Activated CD8-positive, alpha-beta T cell treated with anti-CD3 and anti-CD28 coated beads for 36 hours (primary cell): ENCODE results near the gene PPFIA2. TPM values are rescaled to one million over a fixed set of nuclear protein-coding genes. Genes with fewer than 3 reads are reported as not detected.

Experiments
- ATAC-seq: fragments of 200-7000 bp; cut with Tn5 transposase; one replicate; pipeline ENCODE4 v1.10.0; 2021; ENCODE audit warnings: mild to moderate bottlenecking, moderate library complexity
- CTCF ChIA-PET: fragments of 350-600 bp; sonication (Branson Sonifier 250); formaldehyde crosslinking; loops from one replicate; lab custom pipeline; 2021; ENCODE audit warnings: antibody characterized with exemption; lab: Charles Lee
- POLR2A ChIA-PET: fragments of 350-600 bp; sonication (Branson Sonifier 250); formaldehyde crosslinking; loops from one replicate; lab custom pipeline; 2021; ENCODE audit warnings: antibody characterized with exemption; lab: Charles Lee
- DNase-seq: peaks from one replicate; pipeline ENCODE4 v3.0.0-alpha.2; 2020
- H3K27ac Mint-ChIP-seq: one replicate; pipeline ENCODE4 v1.8.0; 2021; ENCODE audit warnings: mild to moderate bottlenecking, mixed read lengths
- H3K27me3 Mint-ChIP-seq: one replicate; pipeline ENCODE4 v1.8.0; 2021; ENCODE audit warnings: mixed read lengths
- H3K36me3 Mint-ChIP-seq: one replicate; pipeline ENCODE4 v1.8.0; 2021; ENCODE audit warnings: low read depth, mixed read lengths
- H3K4me1 Mint-ChIP-seq: one replicate; pipeline ENCODE4 v1.8.0; 2021; ENCODE audit warnings: low read depth, mixed read lengths
- H3K4me3 Mint-ChIP-seq: one replicate; pipeline ENCODE4 v1.8.0; 2021; ENCODE audit warnings: mild to moderate bottlenecking, moderate library complexity, mixed read lengths
- H3K9me3 Mint-ChIP-seq: one replicate; pipeline ENCODE4 v1.8.0; 2021; ENCODE audit warnings: mixed read lengths
- CTCF ChIP-seq: fragments of 200-600 bp; IDR thresholded peaks from one replicate; pipeline ENCODE4 v1.8.0; 2022; ENCODE audit warnings: antibody characterized with exemption, mild to moderate bottlenecking
- intact Hi-C: fragments of 100-400 bp; cut with micrococcal nuclease; formaldehyde crosslinking; loops from one replicate; pipeline ENCODE4 v1.10.0; 2022
- total RNA-seq, 2 experiments: library from RNA; stranded (reverse); gene quantifications; one replicate each; pipeline ENCODE4 v1.2.3, GENCODE V29; 2021

Gene PPFIA2
- total RNA-seq, 2 experiments from 2014 or later, result not detected

DNA sequence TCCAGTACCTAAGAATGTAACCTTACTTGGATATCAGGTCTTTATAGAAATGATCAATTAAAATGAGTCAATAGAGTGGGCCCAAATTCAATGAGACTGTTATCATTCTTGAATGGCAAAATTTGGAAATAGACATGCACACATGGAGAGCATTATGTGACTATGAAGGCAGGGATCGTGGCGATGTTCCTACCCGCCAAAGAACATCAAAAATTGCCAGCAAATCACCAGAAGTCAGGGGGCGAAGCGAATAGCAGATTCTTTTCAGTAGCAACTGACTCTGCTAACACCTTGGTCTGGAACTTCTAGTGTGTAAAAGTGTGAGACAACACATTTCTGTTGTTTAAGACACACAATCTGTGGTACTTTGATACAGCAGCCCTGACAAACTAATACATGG lies 488.8 kb downstream of the PPFIA2 start:
- no peak overlapping the region for H3K27ac Mint-ChIP-seq
- H3K4me3 Mint-ChIP-seq, result no peak overlapping the region
- ATAC-seq (no peak), DNase-seq (no peak)
- H3K27me3 Mint-ChIP-seq, result no peaks in the 10 kb centered on the region
- intact Hi-C loops, result no loop called here
- no peaks in the 10 kb centered on the region for H3K9me3 Mint-ChIP-seq
- H3K36me3 Mint-ChIP-seq, result no peaks in the 10 kb centered on the region
- no peak for TF ChIP-seq CTCF
- ChIA-PET POLR2A (no interaction called here), CTCF (interaction anchor here (0.7 kb wide), 1 partner anchor 26 kb away, joined by 3 read pairs; no protein-coding TSS in a partner anchor)
- no peaks in the 10 kb centered on the region for H3K4me1 Mint-ChIP-seq

DNA sequence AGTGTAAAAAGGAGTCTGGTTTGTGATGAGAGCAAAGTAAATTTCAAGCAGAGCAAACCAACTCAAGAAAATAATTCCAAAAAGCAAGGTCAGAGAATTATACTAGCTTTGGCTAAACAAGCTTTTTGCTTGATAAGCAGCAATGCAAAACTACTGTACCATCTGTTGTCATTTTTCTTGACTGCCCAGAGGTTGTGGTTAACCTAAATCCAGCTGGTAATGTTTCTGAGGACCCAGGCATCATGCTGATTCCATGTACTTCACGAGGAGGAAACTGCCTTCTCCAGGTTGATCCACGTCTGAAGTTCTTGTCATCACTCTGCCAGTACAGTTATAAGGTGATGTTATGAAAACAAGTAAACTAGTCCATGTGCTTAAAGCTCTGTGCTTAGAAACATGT lies 496.1 kb downstream of the PPFIA2 start:
- H3K36me3 Mint-ChIP-seq, result no peaks in the 10 kb centered on the region
- intact Hi-C loops, result no loop called here
- TF ChIP-seq CTCF, result no peak
- no peak overlapping the region for H3K4me3 Mint-ChIP-seq
- DNase-seq (no peak), ATAC-seq (no peak)
- no peaks in the 10 kb centered on the region for H3K27me3 Mint-ChIP-seq
- no peaks in the 10 kb centered on the region for H3K9me3 Mint-ChIP-seq
- POLR2A ChIA-PET, result no interaction called here
- no peak overlapping the region for H3K27ac Mint-ChIP-seq
- no peaks in the 10 kb centered on the region for H3K4me1 Mint-ChIP-seq
- CTCF ChIA-PET, result no interaction called here

- POLR2A ChIA-PET, result no interaction called here
- DNase-seq (no peak), ATAC-seq (no peak)
- TF ChIP-seq CTCF, result no peak
- CTCF ChIA-PET, result no interaction called here
- Mint-ChIP-seq H3K4me1 (no peaks in the 10 kb centered on the region), H3K36me3 (no peaks in the 10 kb centered on the region), H3K27me3 (no peaks in the 10 kb centered on the region), H3K27ac (no peak overlapping the region), H3K4me3 (no peak overlapping the region), H3K9me3 (no peaks in the 10 kb centered on the region)
- intact Hi-C loops, result no loop called here
Observed at GRCh38 chr12:81261508-81262207, 497.5 kb downstream of the PPFIA2 start.

DNA sequence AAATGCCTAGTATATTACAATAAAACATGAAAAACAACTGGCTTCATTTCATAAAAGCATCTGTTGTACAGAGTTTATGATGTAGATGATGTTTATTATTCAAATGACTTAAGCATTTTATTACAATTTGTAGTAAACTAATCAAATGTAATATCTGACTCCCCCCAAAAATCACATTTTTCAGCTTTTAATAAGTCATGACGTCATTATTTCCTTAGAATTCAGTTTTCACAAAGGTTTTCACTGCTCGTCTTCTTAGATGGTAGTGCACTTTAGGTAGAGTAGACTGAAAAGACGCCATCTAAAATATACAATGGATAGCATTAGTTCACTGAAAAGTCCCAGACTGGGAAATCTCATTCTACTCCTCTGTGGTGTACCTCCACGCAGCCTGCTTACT lies 499.8 kb downstream of the PPFIA2 start:
- Mint-ChIP-seq H3K27ac (no peak overlapping the region), H3K4me1 (no peaks in the 10 kb centered on the region), H3K27me3 (no peaks in the 10 kb centered on the region), H3K4me3 (no peak overlapping the region), H3K36me3 (no peaks in the 10 kb centered on the region), H3K9me3 (no peaks in the 10 kb centered on the region)
- no peak for TF ChIP-seq CTCF
- intact Hi-C loops, result no loop called here
- ATAC-seq (no peak), DNase-seq (no peak)
- ChIA-PET CTCF (no interaction called here), POLR2A (no interaction called here)

DNA sequence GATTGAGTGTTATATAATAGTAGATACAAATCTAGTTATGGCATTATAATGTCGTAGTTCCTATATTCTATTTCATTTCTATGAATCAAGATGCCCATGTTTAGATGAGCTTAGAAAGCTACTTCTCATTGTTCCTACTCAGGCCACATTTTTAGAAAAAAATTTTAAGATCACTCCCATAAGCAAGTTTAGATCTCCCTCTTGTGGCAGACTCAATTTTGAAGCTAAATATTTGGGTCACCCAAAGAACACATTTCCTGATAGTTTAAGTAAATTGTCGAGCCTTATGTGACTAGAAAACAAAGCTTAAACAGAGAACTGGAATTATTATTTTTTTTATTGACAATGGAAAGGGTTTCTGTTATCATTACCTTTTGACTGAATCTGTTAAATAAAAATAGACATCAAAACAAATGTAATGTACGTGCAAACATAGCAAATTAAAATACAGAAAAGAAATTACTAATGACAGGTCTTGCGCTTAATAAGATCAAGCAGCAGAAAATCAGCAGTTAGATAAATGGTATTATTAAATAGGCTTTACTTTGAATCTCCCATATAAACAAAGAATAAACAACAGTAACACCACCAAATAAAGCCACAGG lies 501.1 kb downstream of the PPFIA2 start:
- no peaks in the 10 kb centered on the region for H3K9me3 Mint-ChIP-seq
- ChIA-PET POLR2A (no interaction called here), CTCF (interaction anchor here (1.1 kb wide), 1 partner anchor 128 kb away, joined by 3 read pairs; no protein-coding TSS in a partner anchor)
- no peaks in the 10 kb centered on the region for H3K27me3 Mint-ChIP-seq
- no peak for DNase-seq
- intact Hi-C loops, result no loop called here
- no peaks in the 10 kb centered on the region for H3K36me3 Mint-ChIP-seq
- no peak overlapping the region for H3K27ac Mint-ChIP-seq
- H3K4me1 Mint-ChIP-seq, result no peaks in the 10 kb centered on the region
- ATAC-seq, result no peak
- no peak overlapping the region for H3K4me3 Mint-ChIP-seq
- TF ChIP-seq CTCF, result no peak
